Measurements from ENCODE around the gene CHGA. TPM values are rescaled to one million over a fixed set of nuclear protein-coding genes. Genes with fewer than 3 reads are reported as not detected.

CHGA gene
- total RNA-seq, 6 experiments from 2014 or later, result 0.18 to 0.25 TPM; not detected in 4

GRCh38 chr14:92906420-92906819 lies 16.5 kb upstream of the CHGA start:
- no peaks in the 10 kb centered on the region for H3K9me3 ChIP-seq
- no peaks in the 10 kb centered on the region for H3K4me1 ChIP-seq
- no peak overlapping the region for H3K4me3 ChIP-seq
- no peak overlapping the region for H3K27ac ChIP-seq
- no peaks in the 10 kb centered on the region for H3K36me3 ChIP-seq
- intact Hi-C loops (cut with DNase I), result no loop called here
- DNase-seq (no peak), ATAC-seq (no peak)
- no peak for TF ChIP-seq POLR2A (IDR thresholded peaks at IDR 0.05)
- TF ChIP-seq, protein P1, sequence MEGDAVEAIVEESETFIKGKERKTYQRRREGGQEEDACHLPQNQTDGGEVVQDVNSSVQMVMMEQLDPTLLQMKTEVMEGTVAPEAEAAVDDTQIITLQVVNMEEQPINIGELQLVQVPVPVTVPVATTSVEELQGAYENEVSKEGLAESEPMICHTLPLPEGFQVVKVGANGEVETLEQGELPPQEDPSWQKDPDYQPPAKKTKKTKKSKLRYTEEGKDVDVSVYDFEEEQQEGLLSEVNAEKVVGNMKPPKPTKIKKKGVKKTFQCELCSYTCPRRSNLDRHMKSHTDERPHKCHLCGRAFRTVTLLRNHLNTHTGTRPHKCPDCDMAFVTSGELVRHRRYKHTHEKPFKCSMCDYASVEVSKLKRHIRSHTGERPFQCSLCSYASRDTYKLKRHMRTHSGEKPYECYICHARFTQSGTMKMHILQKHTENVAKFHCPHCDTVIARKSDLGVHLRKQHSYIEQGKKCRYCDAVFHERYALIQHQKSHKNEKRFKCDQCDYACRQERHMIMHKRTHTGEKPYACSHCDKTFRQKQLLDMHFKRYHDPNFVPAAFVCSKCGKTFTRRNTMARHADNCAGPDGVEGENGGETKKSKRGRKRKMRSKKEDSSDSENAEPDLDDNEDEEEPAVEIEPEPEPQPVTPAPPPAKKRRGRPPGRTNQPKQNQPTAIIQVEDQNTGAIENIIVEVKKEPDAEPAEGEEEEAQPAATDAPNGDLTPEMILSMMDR (IDR thresholded peaks at IDR 0.05), result no peak
- 80% methylated on average over 1 of the region's 6 CpGs for WGBS (ENCODE audit: insufficient coverage, low coverage, low lambda C conversion rate, missing lambda C conversion rate)
- H3K27me3 ChIP-seq, result no peaks in the 10 kb centered on the region

GRCh38 chr14:92906823-92907222 lies 16.1 kb upstream of the CHGA start:
- intact Hi-C loops (cut with DNase I), result no loop called here
- H3K27ac ChIP-seq, result no peak overlapping the region
- no peak for TF ChIP-seq POLR2A (IDR thresholded peaks at IDR 0.05)
- TF ChIP-seq, protein P1 (IDR thresholded peaks at IDR 0.05), result no peak
- H3K4me3 ChIP-seq, result no peak overlapping the region
- no peaks in the 10 kb centered on the region for H3K9me3 ChIP-seq
- no peak for ATAC-seq
- WGBS (ENCODE audit: insufficient coverage, low coverage, low lambda C conversion rate, missing lambda C conversion rate), result 33% methylated on average over 5 of the region's 6 CpGs
- no peak for DNase-seq
- H3K4me1 ChIP-seq, result no peaks in the 10 kb centered on the region
- H3K27me3 ChIP-seq, result no peaks in the 10 kb centered on the region
- H3K36me3 ChIP-seq, result no peaks in the 10 kb centered on the region

- Histone ChIP-seq H3K9me3 (no peaks in the 10 kb centered on the region), H3K36me3 (no peaks in the 10 kb centered on the region), H3K4me3 (no peak overlapping the region), H3K4me1 (no peaks in the 10 kb centered on the region), H3K27me3 (no peaks in the 10 kb centered on the region), H3K27ac (no peak overlapping the region)
- 64% methylated on average over 6 of the region's 6 CpGs for WGBS (ENCODE audit: insufficient coverage, low coverage, low lambda C conversion rate, missing lambda C conversion rate)
- DNase-seq (no peak), ATAC-seq (no peak)
- intact Hi-C loops (cut with DNase I), result no loop called here
- TF ChIP-seq, protein P1 (IDR thresholded peaks at IDR 0.05), result no peak
- TF ChIP-seq POLR2A (IDR thresholded peaks at IDR 0.05), result no peak
Observed at GRCh38 chr14:92907316-92907911, 15.5 kb upstream of the CHGA start.

- Histone ChIP-seq H3K27me3 (no peaks in the 10 kb centered on the region), H3K4me1 (no peaks in the 10 kb centered on the region), H3K4me3 (no peak overlapping the region), H3K36me3 (no peaks in the 10 kb centered on the region), H3K27ac (no peak overlapping the region), H3K9me3 (no peaks in the 10 kb centered on the region)
- ATAC-seq (peak in 3 of 4 donors; percentile 46 to 58 (median 49)), DNase-seq (no peak)
- TF ChIP-seq, protein P1 (IDR thresholded peaks at IDR 0.05), result no peak
- TF ChIP-seq POLR2A (IDR thresholded peaks at IDR 0.05), result no peak
- WGBS (ENCODE audit: insufficient coverage, low coverage, low lambda C conversion rate, missing lambda C conversion rate), result 5% methylated on average over 7 of the region's 7 CpGs
- intact Hi-C loops (cut with DNase I), result no loop called here
Observed at GRCh38 chr14:92914087-92914656, 8.8 kb upstream of the CHGA start.

All from right lobe of liver (tissue), 6 donors.